Measurements from ENCODE around the gene TCHP.
"Not testable (repeated sequence)": the region's sequence is repeated elsewhere in the genome, so short reads cannot be mapped to it uniquely, and the experiment has no call there.

Gene TCHP

GRCh38 chr12:109879351-109880042, 20.6 kb upstream of the TCHP start:
- DNase-seq (ENCODE audit: low spot score), result no peak

- DNase-seq (ENCODE audit: low spot score), result peak; percentile 77
Observed at GRCh38 chr12:109880043-109880931, 19.8 kb upstream of the TCHP start, which contains the start of gene GLTP. Gene GLTP, minus strand, starts transcription at chr12:109880541. Its CDS starts 167 bp downstream, at chr12:109880374.

GRCh38 chr12:109880938-109881337, 19.1 kb upstream of the TCHP start:
- DNase-seq (ENCODE audit: low spot score), result peak; percentile 16

- DNase-seq (ENCODE audit: low spot score), result no peak
Observed at GRCh38 chr12:109881752-109882151, 18.3 kb upstream of the TCHP start.

GRCh38 chr12:109883461-109883860, 16.6 kb upstream of the TCHP start:
- DNase-seq (ENCODE audit: low spot score), result no peak

- DNase-seq (ENCODE audit: low spot score), result no peak
Observed at GRCh38 chr12:109885616-109886015, 14.5 kb upstream of the TCHP start.

GRCh38 chr12:109888179-109889020, 11.7 kb upstream of the TCHP start:
- DNase-seq (ENCODE audit: low spot score), result no peak

GRCh38 chr12:109890620-109891170, 9.4 kb upstream of the TCHP start:
- DNase-seq (ENCODE audit: low spot score), result no peak

- not testable (repeated sequence) for DNase-seq (ENCODE audit: low spot score)
Observed at GRCh38 chr12:109891731-109892130, 8.3 kb upstream of the TCHP start.

GRCh38 chr12:109892165-109892715, 7.8 kb upstream of the TCHP start:
- no peak for DNase-seq (ENCODE audit: low spot score)

GRCh38 chr12:109892748-109893147, 7.3 kb upstream of the TCHP start:
- DNase-seq (ENCODE audit: low spot score), result no peak

- no peak for DNase-seq (ENCODE audit: low spot score)
Observed at GRCh38 chr12:109893261-109893995, 6.6 kb upstream of the TCHP start.

GRCh38 chr12:109894939-109895338, 5.1 kb upstream of the TCHP start:
- no peak for DNase-seq (ENCODE audit: low spot score)

- DNase-seq (ENCODE audit: low spot score), result no peak
Observed at GRCh38 chr12:109896188-109896587, 3.9 kb upstream of the TCHP start.

GRCh38 chr12:109897029-109897428, 3.0 kb upstream of the TCHP start:
- no peak for DNase-seq (ENCODE audit: low spot score)

- DNase-seq (ENCODE audit: low spot score), result not testable (repeated sequence)
Observed at GRCh38 chr12:109899345-109899744, 729 bp upstream of the TCHP start.

GRCh38 chr12:109900752-109901580, 892 bp downstream of the TCHP start:
- peak; percentile 7 for DNase-seq (ENCODE audit: low spot score)

- no peak for DNase-seq (ENCODE audit: low spot score)
Observed at GRCh38 chr12:109902891-109903418, 2.9 kb downstream of the TCHP start.

- no peak for DNase-seq (ENCODE audit: low spot score)
Observed at GRCh38 chr12:109905301-109905700, 5.2 kb downstream of the TCHP start.

Measured in SW480 (cell line).